GM23248 (cell line): ENCODE measurements around the gene MAP4K2.
A peak's percentile ranks its signal among the peaks of the same experiment; 100 is the strongest.

Source experiments
- EZH2 ChIP-seq: fragments of 200-600 bp; sonication (generic); IDR thresholded peaks from 2 replicates; pipeline ENCODE4 v1.6.1; 2018; ENCODE audit warnings: antibody characterized with exemption, mild to moderate bottlenecking; ENCODE audit not compliant: insufficient read depth, poor library complexity, severe bottlenecking
- EZH2phosphoT487 ChIP-seq: fragments of 200-600 bp; sonication (generic); IDR thresholded peaks from 2 replicates; pipeline ENCODE4 v1.6.1; 2018; ENCODE audit warnings: antibody characterized with exemption, moderate library complexity, mild to moderate bottlenecking, low read depth; ENCODE audit not compliant: insufficient read depth

DNA sequence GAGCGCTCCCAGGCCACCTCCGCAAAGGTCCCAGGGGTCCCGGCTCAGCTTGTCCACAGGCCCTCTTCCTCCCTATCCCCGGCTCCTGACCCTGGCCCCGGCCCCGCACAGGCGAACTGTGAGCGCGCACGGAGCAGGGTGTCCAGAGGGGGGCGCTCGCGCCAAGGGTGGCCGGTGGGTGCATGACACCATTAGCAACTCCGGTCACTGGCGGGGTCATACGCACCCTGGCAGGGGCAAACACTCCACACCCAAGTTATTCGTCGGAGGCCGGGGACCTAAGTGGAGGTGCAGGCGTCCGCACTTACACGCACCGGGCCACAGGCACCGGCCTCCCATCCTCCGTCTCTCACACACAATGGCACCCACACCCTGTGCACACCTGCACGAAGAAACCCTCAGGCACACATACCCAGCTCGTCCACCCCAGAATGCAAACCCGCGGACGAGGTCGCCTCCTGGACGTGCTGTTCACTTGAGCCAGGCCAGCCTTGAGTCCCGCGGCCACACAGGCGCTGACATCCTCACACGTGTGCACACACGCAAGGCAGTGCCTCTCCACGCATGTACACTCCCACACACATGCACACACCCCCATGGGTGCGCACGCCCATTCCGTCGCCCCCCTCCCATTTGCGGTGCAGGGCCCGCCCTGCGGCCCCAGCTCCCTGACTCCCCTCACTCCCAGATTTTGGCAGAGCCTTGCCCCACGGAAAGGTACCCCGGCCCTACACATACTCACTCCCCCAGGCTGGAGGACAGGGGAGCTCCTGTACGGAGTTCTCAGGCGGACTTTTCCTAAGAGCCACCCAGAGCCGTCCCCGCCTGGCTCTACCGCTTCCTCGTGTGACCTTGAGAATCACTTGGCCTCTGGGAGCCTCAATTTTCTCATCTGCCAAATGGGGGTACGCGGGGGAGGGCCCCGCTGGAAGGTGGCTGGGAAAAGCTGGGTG is 59.1 kb downstream of the MAP4K2 start, which contains the start of gene RASGRP2:
- peak; percentile 92 for TF ChIP-seq EZH2
- TF ChIP-seq EZH2phosphoT487: peak; percentile 44; the same call in 1 of the 2 replicates
